Measurements from ENCODE around the gene RELCH.

RELCH gene

DNA sequence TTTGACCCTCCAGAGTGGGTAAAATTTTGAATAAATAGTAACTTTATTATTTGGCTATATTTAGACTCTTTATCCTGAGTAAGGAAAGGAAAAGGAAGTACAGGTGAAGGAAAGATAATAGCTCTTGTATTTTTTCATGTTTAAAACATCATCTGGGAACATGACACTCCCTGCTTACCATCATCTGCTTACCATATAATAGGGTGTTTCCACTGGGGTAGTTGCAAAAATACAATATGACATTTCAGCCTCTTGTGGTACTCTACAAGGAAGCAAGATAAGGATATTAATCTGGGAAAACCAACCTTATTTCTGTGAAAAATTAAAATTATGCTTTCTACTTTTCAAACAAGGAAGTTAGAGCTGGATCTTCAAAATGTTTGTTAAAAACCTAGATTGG, 9.9 kb downstream of the RELCH start:
- TF ChIP-seq, protein P1, sequence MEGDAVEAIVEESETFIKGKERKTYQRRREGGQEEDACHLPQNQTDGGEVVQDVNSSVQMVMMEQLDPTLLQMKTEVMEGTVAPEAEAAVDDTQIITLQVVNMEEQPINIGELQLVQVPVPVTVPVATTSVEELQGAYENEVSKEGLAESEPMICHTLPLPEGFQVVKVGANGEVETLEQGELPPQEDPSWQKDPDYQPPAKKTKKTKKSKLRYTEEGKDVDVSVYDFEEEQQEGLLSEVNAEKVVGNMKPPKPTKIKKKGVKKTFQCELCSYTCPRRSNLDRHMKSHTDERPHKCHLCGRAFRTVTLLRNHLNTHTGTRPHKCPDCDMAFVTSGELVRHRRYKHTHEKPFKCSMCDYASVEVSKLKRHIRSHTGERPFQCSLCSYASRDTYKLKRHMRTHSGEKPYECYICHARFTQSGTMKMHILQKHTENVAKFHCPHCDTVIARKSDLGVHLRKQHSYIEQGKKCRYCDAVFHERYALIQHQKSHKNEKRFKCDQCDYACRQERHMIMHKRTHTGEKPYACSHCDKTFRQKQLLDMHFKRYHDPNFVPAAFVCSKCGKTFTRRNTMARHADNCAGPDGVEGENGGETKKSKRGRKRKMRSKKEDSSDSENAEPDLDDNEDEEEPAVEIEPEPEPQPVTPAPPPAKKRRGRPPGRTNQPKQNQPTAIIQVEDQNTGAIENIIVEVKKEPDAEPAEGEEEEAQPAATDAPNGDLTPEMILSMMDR (IDR thresholded peaks at IDR 0.05; ENCODE audit: insufficient read depth, low read length, poor library complexity, severe bottlenecking) = no peak
- DNase-seq (ENCODE audit: extremely low read depth, insufficient read length) = no peak
- Histone ChIP-seq H3K36me3 (ENCODE audit: control insufficient read depth, insufficient read depth, low read length) (no peaks in the 10 kb centered on the region; the same call in 1 of the 2 replicates), H3K27me3 (replicated peaks; ENCODE audit: control insufficient read depth, insufficient read depth, low read length) (no peaks in the 10 kb centered on the region), H3K4me3 (replicated peaks; ENCODE audit: low read depth, low read length) (no peak overlapping the region)

DNA sequence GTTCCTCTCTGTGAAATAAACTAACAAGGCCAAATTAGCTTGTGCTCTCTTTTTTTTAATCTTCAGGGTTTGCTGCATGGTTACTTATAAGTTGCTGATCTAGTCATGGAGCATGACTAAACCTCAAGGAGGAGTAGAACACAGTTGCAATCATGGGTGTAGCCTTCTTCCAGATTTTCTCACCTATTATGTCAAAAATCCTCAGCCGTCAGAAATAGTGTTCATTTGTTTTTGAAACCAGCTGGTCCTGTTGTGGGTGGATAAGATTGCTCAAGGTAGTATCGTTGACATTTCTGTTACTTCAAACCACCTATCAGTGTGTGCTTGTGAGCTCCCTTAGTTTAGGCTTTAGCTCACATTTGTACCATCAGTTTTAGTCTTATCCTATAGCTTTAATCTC, 11.2 kb downstream of the RELCH start:
- H3K4me3 ChIP-seq (replicated peaks; ENCODE audit: low read depth, low read length) = no peak overlapping the region
- TF ChIP-seq, protein P1 (IDR thresholded peaks at IDR 0.05; ENCODE audit: insufficient read depth, low read length, poor library complexity, severe bottlenecking) = no peak
- no peaks in the 10 kb centered on the region for H3K27me3 ChIP-seq (replicated peaks; ENCODE audit: control insufficient read depth, insufficient read depth, low read length)
- no peak for DNase-seq (ENCODE audit: extremely low read depth, insufficient read length)
- H3K36me3 ChIP-seq (ENCODE audit: control insufficient read depth, insufficient read depth, low read length) = no peaks in the 10 kb centered on the region; the same call in 1 of the 2 replicates

DNA sequence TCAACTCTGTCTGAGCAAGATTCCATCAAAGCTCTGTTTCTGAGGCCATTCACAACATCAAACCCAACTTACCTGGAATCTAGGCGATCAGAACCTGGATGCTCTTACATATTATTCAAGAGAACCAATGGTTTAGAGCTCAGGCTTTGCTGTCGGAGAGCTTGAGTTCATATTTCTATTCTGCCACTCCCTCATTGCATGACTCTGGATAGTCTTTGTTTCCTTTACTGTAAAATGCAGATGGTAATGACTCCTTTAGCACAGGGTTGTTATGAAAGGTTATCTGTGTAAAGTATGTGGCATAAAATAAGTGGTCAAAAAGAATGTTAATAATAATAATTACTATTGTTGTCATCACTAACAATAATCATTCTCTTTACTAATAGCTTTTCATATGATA, 12.6 kb downstream of the RELCH start:
- DNase-seq (ENCODE audit: extremely low read depth, insufficient read length) = no peak
- Histone ChIP-seq H3K27me3 (replicated peaks; ENCODE audit: control insufficient read depth, insufficient read depth, low read length) (no peaks in the 10 kb centered on the region), H3K4me3 (replicated peaks; ENCODE audit: low read depth, low read length) (no peak overlapping the region), H3K36me3 (ENCODE audit: control insufficient read depth, insufficient read depth, low read length) (no peaks in the 10 kb centered on the region; the same call in none of the 2 replicates)
- TF ChIP-seq, protein P1 (IDR thresholded peaks at IDR 0.05; ENCODE audit: insufficient read depth, low read length, poor library complexity, severe bottlenecking) = no peak

DNA sequence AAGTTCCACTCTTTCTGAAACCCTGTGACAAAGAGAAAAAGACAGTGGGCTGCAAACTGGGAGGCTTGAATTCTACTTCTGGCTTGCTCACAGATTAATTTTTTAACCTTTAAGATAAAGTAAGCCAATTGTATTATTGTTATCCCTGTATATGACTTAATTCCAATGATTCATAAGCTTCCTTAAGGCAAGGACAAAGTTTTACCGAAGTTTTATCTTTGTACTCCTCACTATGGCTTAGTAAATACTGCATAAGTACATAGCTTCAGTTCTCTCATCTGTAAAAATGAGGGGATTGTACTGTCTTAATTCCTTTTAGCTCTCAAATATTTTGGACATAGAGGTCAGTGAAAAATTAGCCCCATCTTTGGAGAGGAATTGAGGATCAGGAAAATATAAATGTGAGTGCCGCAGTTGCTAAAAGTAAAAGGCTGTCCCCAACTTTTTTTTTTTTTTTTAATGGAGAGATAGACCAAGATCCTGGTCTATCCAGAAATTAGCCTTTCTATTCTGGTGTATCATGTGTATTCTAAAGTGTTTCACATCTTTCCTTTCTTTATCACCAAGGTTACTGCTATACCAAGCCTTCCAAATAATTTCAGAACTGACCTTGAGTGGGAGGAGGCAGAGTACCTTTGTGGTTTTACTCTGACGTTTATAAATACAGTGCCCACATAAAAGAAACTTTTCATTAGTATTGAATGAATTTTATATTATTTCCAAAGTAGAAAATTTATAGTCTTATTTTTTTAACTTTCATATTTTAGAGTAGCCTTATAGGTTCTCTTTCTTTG, 13.3 kb downstream of the RELCH start:
- TF ChIP-seq, protein P1 (IDR thresholded peaks at IDR 0.05; ENCODE audit: insufficient read depth, low read length, poor library complexity, severe bottlenecking) = no peak
- H3K36me3 ChIP-seq (ENCODE audit: control insufficient read depth, insufficient read depth, low read length) = no peaks in the 10 kb centered on the region; the same call in none of the 2 replicates
- no peak for DNase-seq (ENCODE audit: extremely low read depth, insufficient read length)
- no peaks in the 10 kb centered on the region for H3K27me3 ChIP-seq (replicated peaks; ENCODE audit: control insufficient read depth, insufficient read depth, low read length)
- no peak overlapping the region for H3K4me3 ChIP-seq (replicated peaks; ENCODE audit: low read depth, low read length)

DNA sequence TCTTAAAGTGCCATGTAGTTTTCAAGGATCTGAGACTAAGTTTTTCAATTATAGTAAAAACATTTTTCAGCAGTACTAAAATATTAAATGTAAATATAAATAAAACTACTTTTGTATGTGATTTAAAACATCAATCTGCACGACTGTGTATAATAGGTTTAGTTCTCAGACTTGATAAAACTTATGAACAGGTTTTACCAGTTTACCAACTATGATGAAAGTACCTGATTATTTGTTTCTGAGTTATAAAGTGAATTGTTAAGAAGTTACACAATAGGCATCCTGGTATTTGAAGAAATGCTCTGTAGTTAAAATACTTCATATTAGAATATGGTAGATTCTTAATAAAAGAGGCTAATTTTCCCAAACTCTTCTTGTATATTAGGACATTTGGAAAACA, 14.8 kb downstream of the RELCH start:
- TF ChIP-seq, protein P1 (IDR thresholded peaks at IDR 0.05; ENCODE audit: insufficient read depth, low read length, poor library complexity, severe bottlenecking) = no peak
- Histone ChIP-seq H3K27me3 (replicated peaks; ENCODE audit: control insufficient read depth, insufficient read depth, low read length) (no peaks in the 10 kb centered on the region), H3K4me3 (replicated peaks; ENCODE audit: low read depth, low read length) (no peak overlapping the region), H3K36me3 (ENCODE audit: control insufficient read depth, insufficient read depth, low read length) (no peaks in the 10 kb centered on the region; the same call in none of the 2 replicates)
- no peak for DNase-seq (ENCODE audit: extremely low read depth, insufficient read length)
